NCI-H1417 treated with DMSO at 0.1 percent for 48 hours (cell line): ENCODE measurements around the gene LRP1-AS.
"Not testable (repeated sequence)": the region's sequence is repeated elsewhere in the genome, so short reads cannot be mapped to it uniquely, and the experiment has no call there.

Experiments
- DNase-seq: peaks from one replicate; lab custom pipeline; 2025; lab: John Stamatoyannopoulos, UW

The LRP1-AS gene

GRCh38 chr12:57139796-57140649, 7.4 kb downstream of the LRP1-AS start:
- DNase-seq, result no peak

DNA sequence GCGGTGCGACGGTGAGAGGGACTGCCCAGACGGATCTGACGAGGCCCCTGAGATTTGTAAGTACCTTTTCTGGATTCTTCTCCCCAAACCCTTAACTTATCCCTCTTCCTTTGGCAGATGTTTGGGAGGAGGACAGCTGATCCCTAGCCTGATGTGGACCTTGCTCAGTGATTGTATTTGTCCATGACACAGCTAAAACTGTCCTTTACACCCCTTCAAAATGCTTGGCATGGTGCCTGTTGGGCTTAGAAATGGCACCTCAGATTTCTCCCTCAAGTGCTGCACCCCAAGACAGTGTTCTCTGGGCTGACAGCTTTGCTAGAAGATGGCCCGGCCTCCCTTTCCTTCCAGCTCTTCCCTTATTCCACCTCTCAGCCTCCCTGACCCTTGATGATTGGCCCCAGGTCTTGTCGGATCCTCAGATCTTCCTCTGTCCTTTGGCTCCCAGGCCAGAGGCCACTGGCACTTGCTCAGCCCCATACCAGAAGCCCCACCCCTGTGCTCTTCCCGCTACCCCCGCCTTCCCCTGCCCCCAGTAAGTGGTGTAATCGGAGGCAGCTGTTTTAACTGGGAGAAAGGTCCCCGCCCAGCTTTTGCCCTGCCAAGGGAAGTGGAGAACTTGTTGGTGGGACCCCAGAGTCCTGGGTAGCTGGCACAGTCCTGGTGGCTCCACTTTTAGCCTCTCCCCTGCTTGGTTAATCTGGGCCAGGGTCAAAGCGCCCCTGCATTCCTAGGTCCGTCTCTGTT, 8.7 kb downstream of the LRP1-AS start:
- no peak for DNase-seq

- no peak for DNase-seq
These were observed 11.7 kb downstream of the LRP1-AS start for GRCh38 chr12:57135527-57136326.

GRCh38 chr12:57134949-57135348, 12.5 kb downstream of the LRP1-AS start:
- no peak for DNase-seq

DNA sequence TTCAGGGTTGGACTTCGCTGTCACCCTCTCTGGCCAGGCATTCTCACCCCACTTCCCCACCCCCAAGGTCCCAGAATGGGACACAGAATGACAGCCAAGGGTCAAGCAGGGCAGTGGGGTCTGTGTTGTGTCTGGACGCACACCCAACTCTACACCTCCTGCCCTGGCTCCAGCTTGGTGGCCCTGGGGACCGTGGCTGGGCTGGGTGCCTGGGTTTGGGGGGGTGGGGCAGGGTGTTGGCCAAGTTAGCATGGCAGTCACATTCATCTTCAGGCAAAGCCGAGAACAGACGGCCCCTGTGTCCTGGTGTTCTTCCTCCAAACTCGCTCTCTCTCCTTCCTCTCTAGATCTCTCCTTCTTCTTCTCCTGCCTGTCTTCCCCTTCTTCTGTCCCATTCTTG, 13.5 kb downstream of the LRP1-AS start:
- DNase-seq, result no peak

- no peak for DNase-seq
These were observed 14.3 kb downstream of the LRP1-AS start for GRCh38 chr12:57133013-57133569.

GRCh38 chr12:57131896-57132744, 15.3 kb downstream of the LRP1-AS start:
- no peak for DNase-seq

DNA sequence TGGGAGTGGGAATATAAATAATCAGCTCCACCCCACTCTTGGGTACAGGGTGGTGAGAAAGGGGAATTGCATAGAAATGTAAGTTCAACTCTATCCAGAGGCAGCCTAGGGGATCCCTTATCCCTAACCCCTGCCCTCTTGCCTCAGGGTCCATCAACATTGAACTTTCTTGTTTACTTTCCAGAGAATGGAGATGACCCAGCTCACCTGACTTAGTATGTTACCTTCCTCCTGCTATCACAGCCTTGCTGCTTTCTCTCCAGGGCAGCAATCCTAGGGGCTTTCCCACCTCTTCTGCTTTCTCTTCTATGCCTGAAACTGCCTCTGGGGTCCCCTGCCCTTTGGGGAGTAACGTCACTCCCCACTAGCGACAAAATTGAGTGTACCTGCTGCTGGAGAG, 16.5 kb downstream of the LRP1-AS start:
- no peak for DNase-seq

GRCh38 chr12:57129889-57130288, 17.5 kb downstream of the LRP1-AS start:
- no peak for DNase-seq

DNA sequence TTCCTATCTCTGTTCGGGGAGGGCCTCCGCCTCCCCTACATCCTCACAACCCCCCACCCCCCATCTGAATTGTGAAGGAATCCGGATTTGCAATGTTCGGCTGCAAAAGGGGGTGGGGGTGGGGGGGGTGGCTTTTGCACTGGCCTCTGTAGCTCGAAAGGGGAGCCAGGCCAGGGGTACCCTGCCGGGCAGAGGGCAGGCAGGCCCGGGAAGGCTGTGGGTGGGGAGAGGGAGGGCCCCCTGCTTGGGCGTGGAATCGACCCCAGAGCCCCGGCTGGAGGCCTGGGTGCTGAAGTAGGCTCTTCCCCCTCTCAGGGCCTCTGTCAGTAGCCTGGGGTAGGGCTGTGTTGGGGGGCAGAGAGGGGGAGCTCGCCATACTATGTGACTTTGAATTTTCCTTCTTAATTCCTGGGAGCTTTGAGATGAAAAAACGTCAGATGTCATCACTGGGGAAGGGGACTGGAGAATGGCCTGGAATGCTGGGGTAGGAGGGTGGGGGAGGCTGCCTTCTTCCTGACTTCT, 18.0 kb downstream of the LRP1-AS start:
- no peak for DNase-seq

GRCh38 chr12:57128519-57129247, 18.7 kb downstream of the LRP1-AS start:
- no peak for DNase-seq

GRCh38 chr12:57127726-57128518, 19.5 kb downstream of the LRP1-AS start, which contains the start of gene LRP1:
Gene LRP1, plus strand, starts transcription at chr12:57128483. Its CDS starts 482 bp downstream, at chr12:57128965.
- DNase-seq, result peak; percentile 19

GRCh38 chr12:57127101-57127725, 20.2 kb downstream of the LRP1-AS start:
- no peak for DNase-seq

DNA sequence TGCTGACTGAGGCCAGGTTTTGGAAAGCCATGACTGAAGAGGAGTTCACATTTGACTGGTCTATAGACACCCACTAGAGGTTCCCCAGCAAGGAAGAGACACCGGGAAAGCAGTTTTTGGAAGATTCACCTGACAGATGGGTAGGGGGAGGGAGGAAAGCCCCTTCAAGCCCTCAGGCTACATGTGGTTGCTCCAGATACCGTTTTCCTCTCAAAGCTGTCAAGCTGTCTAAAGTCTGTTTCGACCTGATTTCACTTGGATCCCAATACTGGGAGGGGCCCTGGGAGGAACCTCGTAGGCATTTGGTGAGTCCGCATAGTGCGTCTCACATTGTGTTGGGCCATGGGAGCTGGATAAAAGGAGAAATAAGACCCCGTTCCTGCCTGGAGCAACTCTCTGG, 20.9 kb downstream of the LRP1-AS start:
- DNase-seq, result no peak

DNA sequence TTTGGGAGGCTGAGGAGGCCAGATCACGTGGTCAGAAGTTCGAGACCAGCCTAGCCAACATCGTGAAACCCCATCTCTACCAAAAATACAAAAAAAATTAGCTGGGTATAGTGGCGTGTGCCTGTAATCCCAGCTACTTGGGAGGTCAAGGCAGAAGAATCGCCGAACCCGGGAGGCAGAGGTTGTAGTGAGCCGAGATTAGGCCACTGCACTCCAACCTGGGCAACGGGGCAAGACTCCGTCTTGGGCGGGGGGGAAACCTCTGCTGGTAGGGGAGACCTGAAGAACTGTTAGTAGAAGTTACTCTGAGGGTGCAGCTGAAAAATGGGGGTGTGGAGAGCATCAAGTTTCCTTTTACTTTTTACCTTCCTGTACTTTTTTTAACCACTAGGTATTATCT, 21.4 kb downstream of the LRP1-AS start:
- no peak for DNase-seq

DNA sequence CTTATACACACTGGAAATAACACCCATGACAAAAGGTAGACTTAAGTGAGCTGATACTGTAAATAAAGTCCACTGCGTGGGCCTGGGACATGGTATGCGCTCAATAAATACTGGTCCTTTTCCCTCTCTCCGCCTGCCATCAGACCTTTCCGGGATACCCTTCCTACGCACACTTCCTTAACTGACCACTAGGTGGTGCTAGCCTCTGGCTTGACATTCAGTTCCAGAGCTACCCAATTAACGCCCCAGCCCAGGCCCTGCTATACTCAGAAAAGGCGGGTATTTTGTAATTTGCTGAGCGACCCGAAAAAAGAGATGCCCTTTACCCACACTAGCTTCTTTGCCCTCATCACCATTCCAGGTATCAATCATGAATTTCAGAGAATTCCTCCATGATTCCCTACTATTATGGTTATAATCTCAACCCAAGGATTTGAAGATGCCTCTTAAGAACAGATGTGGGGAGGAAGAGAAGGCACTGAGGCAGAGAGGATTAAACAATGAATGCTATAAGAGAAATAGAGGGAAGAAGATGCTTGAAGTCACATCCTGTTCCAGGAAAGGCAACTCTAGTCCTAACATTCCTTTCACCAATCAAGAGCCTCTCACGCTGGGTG, 23.1 kb downstream of the LRP1-AS start:
- peak; percentile 36 for DNase-seq

DNA sequence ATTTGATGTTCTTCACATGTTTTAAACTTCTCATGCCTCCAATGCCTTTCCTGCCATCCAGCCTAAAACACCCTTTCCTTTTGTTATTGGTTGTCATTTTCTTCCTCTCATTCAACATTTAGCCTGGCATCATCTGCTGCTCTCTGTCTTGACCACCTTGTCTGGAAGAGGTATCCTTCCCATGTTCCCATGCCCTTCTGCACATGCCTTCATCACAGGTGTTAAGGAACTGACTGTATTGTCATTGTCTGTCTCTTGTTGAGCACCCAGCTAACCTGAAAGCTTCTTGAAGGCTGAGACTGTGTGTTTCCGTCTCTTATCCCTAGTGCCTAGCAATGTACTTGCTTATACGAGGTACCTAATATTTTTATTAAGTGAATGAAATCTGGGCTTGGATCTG, 23.6 kb downstream of the LRP1-AS start:
- no peak for DNase-seq

DNA sequence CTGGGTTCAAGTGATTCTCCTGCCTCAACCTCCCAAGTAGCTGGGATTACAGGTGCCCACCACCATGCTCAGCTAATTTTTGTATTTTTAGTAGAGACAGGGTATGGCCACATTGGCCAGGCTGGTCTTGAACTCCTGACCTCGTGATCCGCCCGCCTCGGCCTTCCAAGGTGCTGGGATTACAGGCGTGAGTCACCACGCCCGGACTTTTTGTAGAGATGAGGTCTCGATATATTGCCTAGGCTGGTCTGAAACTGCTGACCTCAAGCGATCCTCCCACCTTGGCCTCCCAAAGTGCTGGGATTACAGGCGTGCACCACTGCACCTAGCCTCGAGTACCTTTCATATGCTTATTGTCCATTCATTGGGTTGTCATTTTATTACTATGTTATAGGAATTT, 26.7 kb downstream of the LRP1-AS start:
- not testable (repeated sequence) for DNase-seq
